Neural cell (in vitro differentiated cells): ENCODE measurements around the gene UFD1. TPM values are rescaled to one million over a fixed set of nuclear protein-coding genes. Genes with fewer than 3 reads are reported as not detected.

Experiments
- H2AFZ ChIP-seq: fragments of 200-600, 300-800 bp; sonication (generic), shearing (Covaris generic); 2 replicates; pipeline ENCODE4 v1.6.0; 2014; ENCODE audit warnings: low read depth, mild to moderate bottlenecking, antibody characterized with exemption, low read length, moderate library complexity
- H3F3A ChIP-seq: fragments of 200-600 bp; shearing (Covaris generic); 2 replicates; pipeline ENCODE4 v1.6.1; 2016; ENCODE audit warnings: mild to moderate bottlenecking, moderate library complexity, mixed read lengths, antibody characterized with exemption, low read length; ENCODE audit not compliant: insufficient read depth, poor library complexity, severe bottlenecking
- H3K27ac ChIP-seq: fragments of 200-600, 300-800 bp; sonication (generic), shearing (Covaris generic); 2 replicates; pipeline ENCODE4 v1.5.1; 2014; ENCODE audit warnings: mild to moderate bottlenecking, low read length, moderate library complexity
- H3K27me3 ChIP-seq: fragments of 300-800, 200-600 bp; sonication (generic), shearing (Covaris generic); 2 replicates; pipeline ENCODE4 v1.6.0; 2014; ENCODE audit warnings: mild to moderate bottlenecking, low read depth, low read length, moderate library complexity; ENCODE audit not compliant: insufficient read depth
- H3K36me3 ChIP-seq: fragments of 300-800, 200-600 bp; sonication (generic), shearing (Covaris generic); 2 replicates; pipeline ENCODE4 v1.5.1; 2014; ENCODE audit warnings: mild to moderate bottlenecking, antibody characterized with exemption, low read length, moderate library complexity; ENCODE audit not compliant: insufficient read depth
- H3K4me2 ChIP-seq: fragments of 300-800, 200-600 bp; sonication (generic), shearing (Covaris generic); 2 replicates; pipeline ENCODE4 v1.6.0; 2014; ENCODE audit warnings: mild to moderate bottlenecking, low read length
- H3K4me3 ChIP-seq: fragments of 300-800, 200-600 bp; sonication (generic), shearing (Covaris generic); 2 replicates; pipeline ENCODE4 v1.5.1; 2014; ENCODE audit warnings: mild to moderate bottlenecking, low read length, moderate library complexity
- H3K79me2 ChIP-seq: fragments of 200-600 bp; shearing (Covaris generic); replicated peaks from 2 replicates; pipeline ENCODE4 v1.6.0; 2014; ENCODE audit warnings: mild to moderate bottlenecking, low read length, moderate library complexity; ENCODE audit not compliant: insufficient read depth
- H3K9ac ChIP-seq: fragments of 300-800, 200-600 bp; sonication (generic), shearing (Covaris generic); 2 replicates; pipeline ENCODE4 v1.6.1; 2016; ENCODE audit warnings: mild to moderate bottlenecking, low read length, mixed read lengths
- H3K9me2 ChIP-seq: fragments of 200-600 bp; shearing (Covaris generic); 2 replicates; pipeline ENCODE4 v1.6.1; 2016; ENCODE audit warnings: mild to moderate bottlenecking, low read length, mixed read lengths; ENCODE audit not compliant: insufficient read depth
- H3K9me3 ChIP-seq: fragments of 200-600, 300-800 bp; sonication (generic), shearing (Covaris generic); 2 replicates; pipeline ENCODE4 v1.6.1; 2016; ENCODE audit warnings: mild to moderate bottlenecking, mixed run types, low read length, moderate library complexity, mixed read lengths
- H4K20me1 ChIP-seq: fragments of 200-600 bp; shearing (Covaris generic); 2 replicates; pipeline ENCODE4 v1.6.1; 2016; ENCODE audit warnings: mild to moderate bottlenecking, mixed run types; ENCODE audit not compliant: insufficient read depth
- CTCF ChIP-seq: fragments of 450-650 bp; IDR thresholded peaks from 2 replicates; pipeline ENCODE4 v1.5.1; 2014; ENCODE audit warnings: antibody characterized with exemption, mild to moderate bottlenecking, moderate library complexity; ENCODE audit not compliant: poor library complexity, severe bottlenecking
- EP300 ChIP-seq: fragments of 450-650 bp; conservative IDR thresholded peaks from 2 replicates; pipeline ENCODE4 v1.6.1; 2014; ENCODE audit warnings: antibody characterized with exemption, mild to moderate bottlenecking, moderate library complexity; ENCODE audit not compliant: poor library complexity, severe bottlenecking
- EZH2 ChIP-seq: fragments of 200-600, 300-800 bp; shearing (Covaris generic), sonication (generic); IDR thresholded peaks from 2 replicates; pipeline ENCODE4 v1.6.1; 2014; ENCODE audit warnings: antibody characterized with exemption, low read length, borderline replicate concordance, mild to moderate bottlenecking; ENCODE audit not compliant: insufficient read depth, poor library complexity, severe bottlenecking
- MXI1 ChIP-seq: fragments of 450-650 bp; conservative IDR thresholded peaks from 2 replicates; pipeline ENCODE4 v1.6.1; 2014; ENCODE audit warnings: antibody characterized with exemption, mild to moderate bottlenecking; ENCODE audit not compliant: poor library complexity, severe bottlenecking
- POLR2AphosphoS5 ChIP-seq: IDR thresholded peaks from 2 replicates; pipeline ENCODE4 v1.6.1; 2012
- RAD21 ChIP-seq: fragments of 450-650 bp; conservative IDR thresholded peaks from 2 replicates; pipeline ENCODE4 v1.6.1; 2014; ENCODE audit warnings: antibody characterized with exemption, mild to moderate bottlenecking, moderate library complexity
- REST ChIP-seq: IDR thresholded peaks from 2 replicates; pipeline ENCODE4 v1.6.1; 2012; ENCODE audit warnings: borderline replicate concordance
- SMC3 ChIP-seq: fragments of 450-650 bp; conservative IDR thresholded peaks from 2 replicates; pipeline ENCODE4 v1.6.1; 2014; ENCODE audit warnings: antibody characterized with exemption, mild to moderate bottlenecking, moderate library complexity; ENCODE audit not compliant: poor library complexity
- TAF1 ChIP-seq: IDR thresholded peaks from 2 replicates; pipeline ENCODE4 v1.6.1; 2012; ENCODE audit warnings: low read depth
- polyA plus RNA-seq: library from polyadenylated mRNA; depleted of rRNA; stranded (reverse); fragments of >200 nt; gene quantifications from 2 replicates; pipeline ENCODE4 v1.2.3, GENCODE V29; 2014

The UFD1 gene
- polyA plus RNA-seq, 1 donor from 2014 or later: 56.9 TPM

- no peak overlapping the region for H3K27ac ChIP-seq
- TF ChIP-seq RAD21 (no peak), EZH2 (no peak), POLR2AphosphoS5 (no peak), TAF1 (no peak), REST (no peak), MXI1 (no peak), SMC3 (no peak), EP300 (no peak), CTCF (no peak)
- H3F3A ChIP-seq: no peaks in the 10 kb centered on the region
- H3K27me3 ChIP-seq: no peaks in the 10 kb centered on the region
- H3K4me3 ChIP-seq: no peak overlapping the region
- no peaks in the 10 kb centered on the region for H3K9me3 ChIP-seq
- no peak overlapping the region for H2AFZ ChIP-seq
- H3K9me2 ChIP-seq: no peaks in the 10 kb centered on the region
- no peaks in the 10 kb centered on the region for H4K20me1 ChIP-seq
- H3K36me3 ChIP-seq: peaks cover 9% of the 10 kb centered on the region
- no peak overlapping the region for H3K4me2 ChIP-seq
- H3K9ac ChIP-seq: no peak overlapping the region
- no peaks in the 10 kb centered on the region for H3K79me2 ChIP-seq
Observed at GRCh38 chr22:19456541-19456940, 22.5 kb downstream of the UFD1 start.

DNA sequence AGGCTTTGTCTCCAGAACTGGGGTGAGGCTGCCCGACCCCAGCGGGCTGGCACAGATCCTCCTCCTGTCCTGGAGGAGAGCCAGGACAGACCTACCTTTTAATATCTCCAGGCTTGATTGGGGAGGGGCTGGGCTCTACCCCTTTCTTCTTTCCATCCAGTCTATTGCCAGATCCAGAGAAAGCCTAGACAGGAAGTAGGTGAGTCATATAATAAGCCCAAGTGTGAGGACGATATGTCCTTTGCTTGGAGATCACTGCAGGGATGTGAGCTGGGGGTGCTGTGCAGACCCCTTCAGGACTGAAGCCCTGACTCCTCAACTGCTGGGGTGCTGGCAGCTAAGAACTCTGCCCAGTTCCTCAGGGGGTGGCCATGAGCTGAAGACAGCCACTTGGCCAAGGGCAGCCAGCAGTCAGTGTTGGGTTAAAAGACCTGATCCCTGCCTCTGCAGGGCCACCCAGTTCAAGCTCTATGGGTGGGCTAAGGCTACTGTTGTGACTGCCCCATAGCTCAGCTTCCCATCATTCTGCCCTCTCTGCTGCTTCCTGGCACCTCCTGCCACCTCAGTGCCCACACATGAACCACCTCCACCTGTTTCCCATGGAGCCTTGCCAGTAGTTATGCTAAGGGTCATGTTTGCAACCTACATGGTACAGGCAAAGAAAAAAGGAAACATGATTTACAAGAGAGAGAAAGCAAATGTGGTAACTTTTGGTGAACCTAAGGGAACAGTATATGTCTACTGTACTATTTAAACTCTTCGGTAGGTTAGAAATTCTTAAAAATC lies 23.2 kb downstream of the UFD1 start:
- Histone ChIP-seq H2AFZ (no peak overlapping the region), H3K27ac (no peak overlapping the region), H3F3A (no peaks in the 10 kb centered on the region), H3K4me2 (no peak overlapping the region), H3K79me2 (no peaks in the 10 kb centered on the region), H3K27me3 (no peaks in the 10 kb centered on the region), H3K9ac (no peak overlapping the region), H3K9me3 (no peaks in the 10 kb centered on the region), H4K20me1 (no peaks in the 10 kb centered on the region), H3K9me2 (no peaks in the 10 kb centered on the region), H3K36me3 (peaks cover 9% of the 10 kb centered on the region), H3K4me3 (no peak overlapping the region)
- TF ChIP-seq EP300 (no peak), EZH2 (no peak), SMC3 (no peak), REST (no peak), CTCF (no peak), POLR2AphosphoS5 (no peak), MXI1 (no peak), TAF1 (no peak), RAD21 (no peak)
